Activated naive CD4-positive, alpha-beta T cell treated with anti-CD3 and anti-CD28 coated beads, Interleukin-2, amount 50 U/mL, for 16 hours (primary cell): ENCODE measurements around the gene GART.
"Not testable (repeated sequence)": the region's sequence is repeated elsewhere in the genome, so short reads cannot be mapped to it uniquely, and the experiment has no call there.

ENCODE experiments used
- DNase-seq: peaks from one replicate; pipeline ENCODE4 v3.0.0-alpha.2; 2020

Gene GART

DNA sequence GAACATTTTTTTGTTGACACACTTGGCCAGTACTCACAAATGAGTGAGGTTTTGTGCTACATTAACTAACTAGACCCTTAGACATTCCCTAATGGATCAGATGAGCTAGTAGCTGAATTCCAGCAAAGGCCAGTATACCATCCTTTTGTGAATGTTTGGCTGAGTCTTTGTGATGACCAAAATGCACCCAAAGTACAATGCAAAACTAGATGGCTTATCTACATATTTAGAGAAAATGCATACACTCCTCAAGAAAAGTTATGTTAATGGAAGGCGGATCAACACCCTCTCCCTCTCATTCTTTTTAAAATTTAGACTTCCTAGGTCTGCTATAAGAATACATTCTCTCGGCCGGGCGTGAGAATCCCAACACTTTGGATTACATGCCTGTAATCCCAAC, 30.3 kb downstream of the GART start:
- no peak for DNase-seq

DNA sequence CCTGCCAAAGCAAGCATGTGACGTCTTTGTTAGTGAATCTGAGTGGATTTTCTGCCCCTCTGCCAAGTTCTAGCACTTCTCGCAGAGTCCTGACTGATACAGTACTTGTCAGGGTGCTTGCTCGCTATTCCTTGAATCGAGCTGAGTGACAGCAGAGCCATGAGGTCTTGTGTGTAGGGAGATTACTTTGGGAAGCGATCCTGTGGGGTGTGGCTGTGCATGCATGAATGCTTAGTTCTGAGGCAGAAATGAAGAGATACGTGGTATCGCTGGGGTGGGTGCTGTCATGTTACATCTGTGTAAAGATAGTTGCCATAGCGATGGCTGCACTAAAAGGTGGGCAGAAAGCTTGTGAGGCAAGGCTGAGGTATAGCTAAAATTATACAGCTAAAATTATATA, 31.1 kb downstream of the GART start:
- no peak for DNase-seq

- DNase-seq: not testable (repeated sequence)
Measured at GRCh38 chr21:33507003-33507402, 34.9 kb downstream of the GART start.

- no peak for DNase-seq
Measured at GRCh38 chr21:33505833-33506232, 36.1 kb downstream of the GART start.

- no peak for DNase-seq
Measured at GRCh38 chr21:33496345-33496744, 45.6 kb downstream of the GART start.

- no peak for DNase-seq
Measured at GRCh38 chr21:33495743-33496142, 46.2 kb downstream of the GART start.

- no peak for DNase-seq
Measured at GRCh38 chr21:33493756-33494155, 48.2 kb downstream of the GART start.

DNA sequence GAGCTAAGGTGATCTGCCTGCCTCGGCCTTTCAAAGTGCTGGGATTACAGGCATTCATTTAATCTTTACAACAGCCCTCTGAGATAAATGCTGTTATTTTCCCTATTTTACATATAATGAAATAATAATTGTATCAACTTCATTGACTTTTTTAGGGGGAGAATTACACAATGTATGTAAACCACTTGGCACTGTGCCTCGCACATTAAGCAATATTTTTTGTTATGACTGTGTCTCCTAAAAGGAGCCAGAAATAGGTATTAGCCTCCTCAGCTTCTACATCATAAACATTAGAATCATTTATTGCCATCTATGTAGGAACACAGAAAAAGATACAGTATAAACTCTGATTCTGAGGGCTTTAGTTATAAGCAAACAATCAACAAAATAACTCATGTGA, 49.3 kb downstream of the GART start:
- DNase-seq: no peak

- peak; percentile 94 for DNase-seq
Measured at GRCh38 chr21:33491373-33492102, 50.4 kb downstream of the GART start, which contains the start of gene DNAJC28. TSS of gene DNAJC28 (minus strand) at chr21:33491716. CDS start at chr21:33489393, 2,323 bp downstream.

DNA sequence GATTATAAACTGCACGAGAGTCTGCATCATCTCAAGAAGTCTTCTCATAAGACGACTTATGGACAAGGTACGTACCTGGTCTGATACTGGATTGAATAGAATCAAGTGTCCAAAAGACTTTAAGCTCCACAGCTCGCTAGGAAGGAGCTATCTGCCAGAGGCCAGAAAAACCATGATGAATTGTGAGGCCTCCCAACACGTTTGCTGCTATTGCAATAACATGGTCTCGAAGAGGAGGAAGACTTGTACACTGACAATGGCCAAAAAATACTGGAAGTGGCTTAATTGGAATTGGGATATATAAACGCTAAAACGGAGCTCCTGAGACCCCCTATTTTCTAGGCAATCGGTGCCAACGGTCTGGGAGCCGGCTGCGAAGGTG, 50.9 kb downstream of the GART start:
- DNase-seq: no peak

- no peak for DNase-seq
Measured at GRCh38 chr21:33488936-33489335, 53.0 kb downstream of the GART start.

- DNase-seq: no peak
Measured at GRCh38 chr21:33487996-33488395, 53.9 kb downstream of the GART start.

- DNase-seq: no peak
Measured at GRCh38 chr21:33481314-33481943, 60.5 kb downstream of the GART start.

- no peak for DNase-seq
Measured at GRCh38 chr21:33480481-33481103, 61.3 kb downstream of the GART start.

- peak; percentile 96 for DNase-seq
Measured at GRCh38 chr21:33479679-33480480, 62.0 kb downstream of the GART start, which contains the start of gene TMEM50B. TSS of gene TMEM50B (minus strand) at chr21:33479974. CDS start at chr21:33468885, 11,089 bp downstream.

GRCh38 chr21:33478935-33479678, 62.8 kb downstream of the GART start:
- peak; percentile 47 for DNase-seq

GRCh38 chr21:33478182-33478581, 63.7 kb downstream of the GART start:
- DNase-seq: no peak

GRCh38 chr21:33477066-33477465, 64.9 kb downstream of the GART start:
- no peak for DNase-seq

DNA sequence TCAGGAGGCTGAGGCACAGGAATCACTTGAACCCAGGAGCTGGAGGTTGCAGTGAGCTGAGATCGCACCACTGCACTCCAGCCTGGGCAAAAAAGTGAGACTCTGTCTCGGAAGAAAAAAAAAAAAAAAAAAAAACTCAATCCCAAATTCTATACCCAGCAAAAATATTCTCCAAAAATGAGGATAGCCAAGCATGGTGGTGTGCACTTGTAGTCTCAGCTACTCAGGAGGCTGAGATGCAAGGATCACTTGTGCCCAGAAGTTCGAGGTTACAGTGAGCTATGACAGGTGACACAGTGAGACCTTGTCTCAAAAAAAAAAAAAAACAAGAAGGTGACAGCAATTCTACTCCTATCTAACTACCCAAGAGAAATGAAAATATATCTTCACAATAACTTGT, 68.6 kb downstream of the GART start:
- no peak for DNase-seq

DNA sequence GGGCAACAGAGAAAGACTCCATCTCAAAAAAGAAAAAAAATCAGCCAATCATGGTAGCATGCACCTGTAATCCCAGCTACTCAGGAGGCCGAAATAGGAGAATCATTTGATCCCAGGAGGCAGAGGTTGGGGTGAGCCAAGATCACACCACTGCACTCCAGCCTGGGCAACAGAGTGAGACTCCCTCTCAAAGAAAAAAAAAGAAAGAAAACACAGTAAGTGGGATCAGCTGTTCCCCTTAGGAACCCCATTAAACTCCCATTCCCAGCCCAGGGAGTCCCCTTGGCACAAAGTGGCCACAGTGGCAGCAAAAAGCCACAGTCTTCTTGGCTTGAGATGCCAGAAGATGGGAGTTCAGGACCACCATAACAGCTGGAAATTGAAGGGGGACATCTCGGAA, 71.2 kb downstream of the GART start:
- no peak for DNase-seq

GRCh38 chr21:33469183-33469582, 72.7 kb downstream of the GART start:
- DNase-seq: not testable (repeated sequence)

DNA sequence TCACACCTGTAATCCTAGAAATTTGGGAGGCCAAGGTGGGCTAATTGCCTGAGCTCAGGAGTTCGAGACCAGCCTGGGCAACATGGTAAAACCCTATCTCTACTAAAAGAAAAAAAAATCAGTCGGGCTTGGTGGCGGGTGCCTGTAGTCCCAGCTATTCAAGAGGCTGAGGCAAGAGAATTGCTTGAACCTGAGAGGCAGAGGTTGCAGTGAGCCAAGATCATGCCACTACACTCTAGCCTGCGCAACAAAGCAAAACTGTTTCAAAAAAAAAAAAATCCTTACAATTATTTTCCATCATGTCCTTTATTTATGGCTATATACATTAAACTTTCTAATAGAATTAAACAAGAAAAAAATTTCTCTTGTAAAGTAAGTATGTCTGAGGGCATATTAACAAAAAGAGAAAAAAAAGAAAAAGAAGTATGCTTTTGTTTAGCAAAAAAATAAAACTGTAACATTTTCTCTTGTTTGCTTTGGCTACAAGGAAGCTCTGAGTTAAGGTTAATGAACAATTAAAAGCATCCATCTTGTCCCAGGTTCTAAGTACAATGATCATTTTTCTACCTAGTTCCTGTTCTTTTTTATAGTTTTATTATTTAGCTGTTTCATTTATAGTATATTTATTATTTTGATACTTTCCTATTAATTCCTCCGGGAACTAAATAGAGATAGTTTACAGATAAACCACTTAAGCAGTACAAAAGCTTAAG, 80.2 kb downstream of the GART start:
- no peak for DNase-seq
